BLaER1 (cell line): ENCODE measurements around the gene ALPL.

Experiments
- H3K27ac ChIP-seq: shearing (Covaris generic); formaldehyde crosslinking; 2 replicates; pipeline ENCODE4 v1.8.1; 2022
- H3K27me3 ChIP-seq: shearing (Covaris generic); formaldehyde crosslinking; 2 replicates; pipeline ENCODE4 v1.8.1; 2022
- H3K36me3 ChIP-seq: shearing (Covaris generic); formaldehyde crosslinking; 2 replicates; pipeline ENCODE4 v1.8.1; 2022
- H3K4me1 ChIP-seq: shearing (Covaris generic); formaldehyde crosslinking; 2 replicates; pipeline ENCODE4 v1.8.1; 2022
- H3K4me2 ChIP-seq: shearing (Covaris generic); formaldehyde crosslinking; 2 replicates; pipeline ENCODE4 v1.8.1; 2022
- H3K4me3 ChIP-seq: shearing (Covaris generic); formaldehyde crosslinking; 2 replicates; pipeline ENCODE4 v1.8.1; 2022
- H3K9ac ChIP-seq: shearing (Covaris generic); formaldehyde crosslinking; 2 replicates; pipeline ENCODE4 v1.8.1; 2022
- H3K9me3 ChIP-seq: shearing (Covaris generic); formaldehyde crosslinking; 2 replicates; pipeline ENCODE4 v1.8.1; 2022
- H4K20me1 ChIP-seq: shearing (Covaris generic); formaldehyde crosslinking; 2 replicates; pipeline ENCODE4 v1.8.1; 2022
- Cebpa-rat ChIP-seq: shearing (Covaris generic); IDR thresholded peaks from 2 replicates; pipeline ENCODE4 v1.8.1; 2022

ALPL gene

GRCh38 chr1:21594935-21595897 lies 86.0 kb downstream of the ALPL start:
- H3K27me3 ChIP-seq = no peaks in the 10 kb centered on the region
- no peak for TF ChIP-seq Cebpa-rat

GRCh38 chr1:21596174-21596573 lies 87.0 kb downstream of the ALPL start:
- Histone ChIP-seq H3K4me1 (no peaks in the 10 kb centered on the region), H4K20me1 (no peaks in the 10 kb centered on the region; the same call in 1 of the 2 replicates), H3K36me3 (no peaks in the 10 kb centered on the region), H3K9me3 (no peaks in the 10 kb centered on the region), H3K4me2 (no peak overlapping the region), H3K27ac (no peak overlapping the region), H3K27me3 (no peaks in the 10 kb centered on the region), H3K9ac (no peak overlapping the region), H3K4me3 (no peak overlapping the region)
- no peak for TF ChIP-seq Cebpa-rat

More at GRCh38 chr1:21594935-21595897, 86.0 kb downstream of the ALPL start:
- H3K4me1 ChIP-seq = peaks cover 6% of the 10 kb centered on the region
- H3K27ac ChIP-seq = no peak overlapping the region
- no peaks in the 10 kb centered on the region for H3K36me3 ChIP-seq
- H3K4me2 ChIP-seq = no peak overlapping the region
- no peak overlapping the region for H3K4me3 ChIP-seq
- H4K20me1 ChIP-seq = no peaks in the 10 kb centered on the region; the same call in 1 of the 2 replicates
- no peak overlapping the region for H3K9ac ChIP-seq
- no peaks in the 10 kb centered on the region for H3K9me3 ChIP-seq

- Histone ChIP-seq H4K20me1 (no peaks in the 10 kb centered on the region; the same call in 1 of the 2 replicates), H3K9ac (no peak overlapping the region)
- TF ChIP-seq Cebpa-rat = no peak
Measured at GRCh38 chr1:21596628-21597027, 87.4 kb downstream of the ALPL start.

GRCh38 chr1:21597753-21598152 lies 88.5 kb downstream of the ALPL start:
- Histone ChIP-seq H3K4me2 (no peak overlapping the region), H3K9ac (no peak overlapping the region), H3K4me1 (no peaks in the 10 kb centered on the region), H3K27me3 (no peaks in the 10 kb centered on the region), H4K20me1 (no peaks in the 10 kb centered on the region; the same call in 1 of the 2 replicates), H3K36me3 (no peaks in the 10 kb centered on the region), H3K4me3 (no peak overlapping the region), H3K27ac (no peak overlapping the region), H3K9me3 (no peaks in the 10 kb centered on the region)
- TF ChIP-seq Cebpa-rat = no peak

More at GRCh38 chr1:21596628-21597027, 87.4 kb downstream of the ALPL start:
- Histone ChIP-seq H3K36me3 (no peaks in the 10 kb centered on the region), H3K27ac (no peak overlapping the region), H3K4me2 (no peak overlapping the region), H3K27me3 (no peaks in the 10 kb centered on the region), H3K4me3 (no peak overlapping the region), H3K4me1 (no peaks in the 10 kb centered on the region), H3K9me3 (no peaks in the 10 kb centered on the region)

- no peaks in the 10 kb centered on the region for H3K4me1 ChIP-seq
- H3K27ac ChIP-seq = no peak overlapping the region
- TF ChIP-seq Cebpa-rat = no peak
- H3K9ac ChIP-seq = no peak overlapping the region
- H3K36me3 ChIP-seq = no peaks in the 10 kb centered on the region
- no peak overlapping the region for H3K4me3 ChIP-seq
- H4K20me1 ChIP-seq = no peaks in the 10 kb centered on the region; the same call in 1 of the 2 replicates
- H3K9me3 ChIP-seq = no peaks in the 10 kb centered on the region
- H3K4me2 ChIP-seq = no peak overlapping the region
- no peaks in the 10 kb centered on the region for H3K27me3 ChIP-seq
Measured at GRCh38 chr1:21598417-21598816, 89.2 kb downstream of the ALPL start.

- no peak for TF ChIP-seq Cebpa-rat
- no peaks in the 10 kb centered on the region; the same call in 1 of the 2 replicates for H4K20me1 ChIP-seq
Measured at GRCh38 chr1:21598904-21599303, 89.7 kb downstream of the ALPL start.

GRCh38 chr1:21599402-21599801 lies 90.2 kb downstream of the ALPL start:
- H3K27me3 ChIP-seq = no peaks in the 10 kb centered on the region
- no peak overlapping the region for H3K27ac ChIP-seq
- TF ChIP-seq Cebpa-rat = no peak
- no peaks in the 10 kb centered on the region; the same call in 1 of the 2 replicates for H4K20me1 ChIP-seq
- H3K9me3 ChIP-seq = no peaks in the 10 kb centered on the region
- H3K4me2 ChIP-seq = no peak overlapping the region
- H3K4me1 ChIP-seq = no peaks in the 10 kb centered on the region
- no peak overlapping the region for H3K9ac ChIP-seq
- H3K4me3 ChIP-seq = no peak overlapping the region
- no peaks in the 10 kb centered on the region for H3K36me3 ChIP-seq

More at GRCh38 chr1:21598904-21599303, 89.7 kb downstream of the ALPL start:
- Histone ChIP-seq H3K4me1 (no peaks in the 10 kb centered on the region), H3K27ac (no peak overlapping the region), H3K9ac (no peak overlapping the region), H3K4me2 (no peak overlapping the region), H3K36me3 (no peaks in the 10 kb centered on the region), H3K9me3 (no peaks in the 10 kb centered on the region), H3K4me3 (no peak overlapping the region), H3K27me3 (no peaks in the 10 kb centered on the region)

- no peaks in the 10 kb centered on the region for H3K4me1 ChIP-seq
- H3K9ac ChIP-seq = no peak overlapping the region
- H3K27me3 ChIP-seq = no peaks in the 10 kb centered on the region
- H3K9me3 ChIP-seq = no peaks in the 10 kb centered on the region
- no peaks in the 10 kb centered on the region for H3K36me3 ChIP-seq
- H3K27ac ChIP-seq = no peak overlapping the region
- no peak overlapping the region for H3K4me2 ChIP-seq
- H3K4me3 ChIP-seq = no peak overlapping the region
- TF ChIP-seq Cebpa-rat = no peak
- H4K20me1 ChIP-seq = no peaks in the 10 kb centered on the region
Measured at GRCh38 chr1:21601278-21602048, 92.2 kb downstream of the ALPL start.

GRCh38 chr1:21603177-21604138 lies 94.2 kb downstream of the ALPL start:
- no peaks in the 10 kb centered on the region for H3K27me3 ChIP-seq
- no peaks in the 10 kb centered on the region for H4K20me1 ChIP-seq
- no peak overlapping the region for H3K4me2 ChIP-seq
- no peak overlapping the region for H3K9ac ChIP-seq
- no peaks in the 10 kb centered on the region for H3K9me3 ChIP-seq
- H3K36me3 ChIP-seq = no peaks in the 10 kb centered on the region
- no peak overlapping the region for H3K4me3 ChIP-seq
- no peak for TF ChIP-seq Cebpa-rat
- H3K27ac ChIP-seq = no peak overlapping the region
- peaks cover 10% of the 10 kb centered on the region; the same call in 1 of the 2 replicates for H3K4me1 ChIP-seq
